OCI-LY1 (cell line): Measurements from ENCODE around the gene CACNA1E.

Source experiments
- H2AFZ ChIP-seq: fragments of 200-600 bp; sonication (generic), shearing (Covaris generic); 2 replicates; pipeline ENCODE4 v1.6.0; 2014; ENCODE audit warnings: antibody characterized with exemption, mild to moderate bottlenecking, low read length
- H3F3A ChIP-seq: fragments of 200-600 bp; sonication (generic), shearing (Covaris generic); 2 replicates; pipeline ENCODE4 v1.6.0; 2014; ENCODE audit warnings: mild to moderate bottlenecking, antibody characterized with exemption, low read length, moderate library complexity; ENCODE audit not compliant: insufficient read depth
- H3K27ac ChIP-seq: fragments of 200-600 bp; sonication (generic); 2 replicates; pipeline ENCODE4 v1.5.1; 2014; ENCODE audit warnings: low read length, mixed run types, mild to moderate bottlenecking, low read depth; ENCODE audit not compliant: poor library complexity, severe bottlenecking
- H3K27me3 ChIP-seq: fragments of 200-600 bp; sonication (generic); 2 replicates; pipeline ENCODE4 v1.6.0; 2014; ENCODE audit warnings: antibody characterized with exemption, mild to moderate bottlenecking, low read length, moderate library complexity; ENCODE audit not compliant: insufficient read depth
- H3K36me3 ChIP-seq: fragments of 200-600 bp; sonication (generic); 2 replicates; pipeline ENCODE4 v1.6.1; 2014; ENCODE audit warnings: mild to moderate bottlenecking, antibody characterized with exemption, low read length, moderate library complexity, mixed read lengths; ENCODE audit not compliant: insufficient read depth
- H3K4me1 ChIP-seq: fragments of 200-600 bp; sonication (generic); 2 replicates; pipeline ENCODE4 v1.5.1; 2014; ENCODE audit warnings: mild to moderate bottlenecking, low read length, moderate library complexity; ENCODE audit not compliant: insufficient read depth, severe bottlenecking
- H3K4me2 ChIP-seq: fragments of 200-600 bp; sonication (generic), shearing (Covaris generic); 2 replicates; pipeline ENCODE4 v1.6.1; 2014; ENCODE audit warnings: low read length
- H3K4me3 ChIP-seq: fragments of 200-600 bp; sonication (generic); 2 replicates; pipeline ENCODE4 v1.5.1; 2014; ENCODE audit warnings: low read length, low read depth, mild to moderate bottlenecking, mixed read lengths; ENCODE audit not compliant: poor library complexity, severe bottlenecking
- H3K79me2 ChIP-seq: fragments of 200-600 bp; shearing (Covaris generic); 2 replicates; pipeline ENCODE4 v1.6.1; 2016; ENCODE audit warnings: mixed run types, low read length, mixed read lengths; ENCODE audit not compliant: insufficient read depth
- H3K9ac ChIP-seq: fragments of 200-600 bp; sonication (generic), shearing (Covaris generic); 2 replicates; pipeline ENCODE4 v1.6.1; 2014; ENCODE audit warnings: mild to moderate bottlenecking, low read length, mixed read lengths
- H3K9me2 ChIP-seq: fragments of 200-600 bp; sonication (generic), shearing (Covaris generic); 2 replicates; pipeline ENCODE4 v1.6.1; 2014; ENCODE audit warnings: low read depth, mild to moderate bottlenecking, low read length, mixed read lengths
- H3K9me3 ChIP-seq: fragments of 200-600 bp; shearing (Covaris generic); 2 replicates; pipeline ENCODE4 v1.6.1; 2014; ENCODE audit warnings: low read length, mixed read lengths
- H4K20me1 ChIP-seq: fragments of 200-600 bp; sonication (generic), shearing (Covaris generic); 2 replicates; pipeline ENCODE4 v1.6.0; 2016; ENCODE audit warnings: mild to moderate bottlenecking, low read length; ENCODE audit not compliant: insufficient read depth
- EZH2 ChIP-seq: fragments of 200-600 bp; sonication (generic), shearing (Covaris generic); IDR thresholded peaks from 2 replicates; pipeline ENCODE4 v1.8.0; 2017; ENCODE audit warnings: borderline replicate concordance, mixed run types, mild to moderate bottlenecking, antibody characterized with exemption, low read length, moderate library complexity, mixed read lengths
- TF ChIP-seq, protein P1 (sequence below): fragments of 200-600 bp; sonication (generic), shearing (Covaris generic); IDR thresholded peaks from 2 replicates; pipeline ENCODE4 v1.5.1; 2017; ENCODE audit warnings: mild to moderate bottlenecking, antibody characterized with exemption, low read length, moderate library complexity, mixed read lengths

Gene CACNA1E

DNA sequence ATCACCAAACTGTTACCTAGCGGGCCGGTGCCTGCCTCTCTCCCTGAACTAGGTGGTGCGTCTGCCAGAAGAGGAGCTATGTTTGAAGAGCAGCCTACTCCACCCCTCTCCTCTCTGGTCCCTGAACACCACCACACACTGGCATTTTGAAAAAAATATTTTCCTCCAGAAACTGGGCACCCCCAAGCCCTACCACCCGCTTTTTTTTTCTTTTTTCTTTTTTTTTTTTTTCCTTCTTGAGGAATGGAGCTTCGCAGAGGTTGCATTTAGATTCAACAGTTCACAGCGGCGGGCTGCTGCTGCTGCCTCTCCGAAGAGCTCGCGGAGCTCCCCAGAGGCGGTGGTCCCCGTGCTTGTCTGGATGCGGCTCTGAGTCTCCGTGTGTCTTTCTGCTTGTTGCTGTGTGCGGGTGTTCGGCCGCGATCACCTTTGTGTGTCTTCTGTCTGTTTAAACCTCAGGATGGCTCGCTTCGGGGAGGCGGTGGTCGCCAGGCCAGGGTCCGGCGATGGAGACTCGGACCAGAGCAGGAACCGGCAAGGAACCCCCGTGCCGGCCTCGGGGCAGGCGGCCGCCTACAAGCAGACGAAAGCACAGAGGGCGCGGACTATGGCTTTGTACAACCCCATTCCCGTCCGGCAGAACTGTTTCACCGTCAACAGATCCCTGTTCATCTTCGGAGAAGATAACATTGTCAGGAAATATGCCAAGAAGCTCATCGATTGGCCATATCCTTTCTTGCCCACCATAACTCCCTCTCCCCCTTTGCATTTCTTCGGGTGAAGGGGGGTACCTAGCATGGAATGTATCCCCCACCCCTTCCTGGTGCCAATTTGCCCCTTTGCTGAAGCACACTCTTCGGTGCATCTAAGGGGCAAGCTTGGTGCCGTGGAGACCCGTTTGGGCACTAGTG lies at the start of gene CACNA1E:
CACNA1E (plus strand) TSS at position 233 of the 911 bp plus-strand sequence; CDS start at position 461, 228 bp downstream.
- Histone ChIP-seq H3K27me3 (no peaks in the 10 kb centered on the region), H3K4me2 (no peak within 1 kb of the TSS), H3K36me3 (no peaks in the 10 kb centered on the region), H3K4me3 (no peak within 1 kb of the TSS), H3K4me1 (no peaks in the 10 kb centered on the region), H2AFZ (no peak within 1 kb of the TSS), H3F3A (no peaks in the 10 kb centered on the region), H3K9me3 (no peaks in the 10 kb centered on the region), H3K9me2 (no peaks in the 10 kb centered on the region), H3K9ac (no peak within 1 kb of the TSS), H4K20me1 (no peaks in the 10 kb centered on the region), H3K27ac (no peak within 1 kb of the TSS), H3K79me2 (no peaks in the 10 kb centered on the region)
- TF ChIP-seq EZH2 = no peak
- TF ChIP-seq, protein P1, sequence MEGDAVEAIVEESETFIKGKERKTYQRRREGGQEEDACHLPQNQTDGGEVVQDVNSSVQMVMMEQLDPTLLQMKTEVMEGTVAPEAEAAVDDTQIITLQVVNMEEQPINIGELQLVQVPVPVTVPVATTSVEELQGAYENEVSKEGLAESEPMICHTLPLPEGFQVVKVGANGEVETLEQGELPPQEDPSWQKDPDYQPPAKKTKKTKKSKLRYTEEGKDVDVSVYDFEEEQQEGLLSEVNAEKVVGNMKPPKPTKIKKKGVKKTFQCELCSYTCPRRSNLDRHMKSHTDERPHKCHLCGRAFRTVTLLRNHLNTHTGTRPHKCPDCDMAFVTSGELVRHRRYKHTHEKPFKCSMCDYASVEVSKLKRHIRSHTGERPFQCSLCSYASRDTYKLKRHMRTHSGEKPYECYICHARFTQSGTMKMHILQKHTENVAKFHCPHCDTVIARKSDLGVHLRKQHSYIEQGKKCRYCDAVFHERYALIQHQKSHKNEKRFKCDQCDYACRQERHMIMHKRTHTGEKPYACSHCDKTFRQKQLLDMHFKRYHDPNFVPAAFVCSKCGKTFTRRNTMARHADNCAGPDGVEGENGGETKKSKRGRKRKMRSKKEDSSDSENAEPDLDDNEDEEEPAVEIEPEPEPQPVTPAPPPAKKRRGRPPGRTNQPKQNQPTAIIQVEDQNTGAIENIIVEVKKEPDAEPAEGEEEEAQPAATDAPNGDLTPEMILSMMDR = no peak

DNA sequence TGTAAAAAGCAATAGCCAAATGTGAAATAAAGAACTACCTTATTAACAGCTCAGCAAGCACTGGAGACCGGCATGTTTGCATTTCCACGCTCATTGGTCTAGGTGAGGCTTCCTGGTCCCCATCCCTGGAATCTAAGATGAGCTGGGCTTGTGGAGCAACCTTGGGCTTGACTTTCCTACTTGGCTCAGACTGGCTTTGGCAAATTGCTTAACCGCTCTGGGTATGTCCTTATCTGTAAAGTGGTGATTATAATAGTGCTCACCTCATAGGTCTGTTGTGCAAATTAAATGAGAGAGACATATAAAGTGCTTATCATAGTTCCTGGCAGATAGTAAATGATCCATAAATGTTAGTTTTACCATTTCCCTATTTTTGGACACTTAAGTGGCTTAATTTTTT lies 49.4 kb upstream of the CACNA1E start:
- no peaks in the 10 kb centered on the region for H3F3A ChIP-seq
- no peak overlapping the region for H3K27ac ChIP-seq
- H3K4me3 ChIP-seq = no peak overlapping the region
- H2AFZ ChIP-seq = no peak overlapping the region
- no peak overlapping the region for H3K9ac ChIP-seq
- no peaks in the 10 kb centered on the region for H3K27me3 ChIP-seq
- TF ChIP-seq, protein P1 = no peak
- no peak for TF ChIP-seq EZH2
- H4K20me1 ChIP-seq = no peaks in the 10 kb centered on the region
- no peaks in the 10 kb centered on the region for H3K9me3 ChIP-seq
- H3K9me2 ChIP-seq = no peaks in the 10 kb centered on the region
- H3K36me3 ChIP-seq = no peaks in the 10 kb centered on the region
- no peaks in the 10 kb centered on the region for H3K4me1 ChIP-seq
- no peak overlapping the region for H3K4me2 ChIP-seq
- no peaks in the 10 kb centered on the region for H3K79me2 ChIP-seq

DNA sequence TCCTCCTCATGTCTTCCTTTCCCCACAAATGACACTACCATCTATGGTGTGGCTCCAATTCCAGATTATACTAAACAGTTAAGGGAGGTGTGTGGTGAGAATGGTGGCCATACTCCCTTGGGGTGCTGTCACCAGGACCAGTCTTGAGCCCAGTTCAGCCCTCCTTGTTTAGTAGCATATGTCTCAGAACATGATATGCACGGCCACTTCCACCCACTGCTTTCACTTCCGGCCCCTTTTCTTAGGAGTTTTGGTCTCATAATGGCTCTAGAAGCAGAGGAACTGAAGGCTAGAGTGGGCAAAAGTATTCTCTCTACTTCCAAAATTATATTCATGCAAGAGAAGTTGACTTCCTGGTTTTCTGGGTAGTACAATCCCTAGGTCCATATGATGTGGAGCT lies 45.3 kb upstream of the CACNA1E start:
- no peak overlapping the region for H2AFZ ChIP-seq
- no peaks in the 10 kb centered on the region for H3K79me2 ChIP-seq
- H3K27me3 ChIP-seq = no peaks in the 10 kb centered on the region
- no peak overlapping the region for H3K4me2 ChIP-seq
- H3K9ac ChIP-seq = no peak overlapping the region
- H4K20me1 ChIP-seq = no peaks in the 10 kb centered on the region
- no peak for TF ChIP-seq EZH2
- TF ChIP-seq, protein P1 = no peak
- no peaks in the 10 kb centered on the region for H3K9me2 ChIP-seq
- no peak overlapping the region for H3K27ac ChIP-seq
- H3K9me3 ChIP-seq = no peaks in the 10 kb centered on the region
- no peaks in the 10 kb centered on the region for H3K4me1 ChIP-seq
- no peaks in the 10 kb centered on the region for H3K36me3 ChIP-seq
- no peak overlapping the region for H3K4me3 ChIP-seq
- no peaks in the 10 kb centered on the region for H3F3A ChIP-seq
